Activated CD8-positive, alpha-beta memory T cell treated with anti-CD3 and anti-CD28 coated beads for 24 hours (primary cell): Measurements from ENCODE around the gene ZC3H18.
A peak's percentile ranks its signal among the peaks of the same experiment; 100 is the strongest.

Source experiments
- DNase-seq: peaks from one replicate; pipeline ENCODE4 v3.0.0-alpha.2; 2020

Gene ZC3H18

DNA sequence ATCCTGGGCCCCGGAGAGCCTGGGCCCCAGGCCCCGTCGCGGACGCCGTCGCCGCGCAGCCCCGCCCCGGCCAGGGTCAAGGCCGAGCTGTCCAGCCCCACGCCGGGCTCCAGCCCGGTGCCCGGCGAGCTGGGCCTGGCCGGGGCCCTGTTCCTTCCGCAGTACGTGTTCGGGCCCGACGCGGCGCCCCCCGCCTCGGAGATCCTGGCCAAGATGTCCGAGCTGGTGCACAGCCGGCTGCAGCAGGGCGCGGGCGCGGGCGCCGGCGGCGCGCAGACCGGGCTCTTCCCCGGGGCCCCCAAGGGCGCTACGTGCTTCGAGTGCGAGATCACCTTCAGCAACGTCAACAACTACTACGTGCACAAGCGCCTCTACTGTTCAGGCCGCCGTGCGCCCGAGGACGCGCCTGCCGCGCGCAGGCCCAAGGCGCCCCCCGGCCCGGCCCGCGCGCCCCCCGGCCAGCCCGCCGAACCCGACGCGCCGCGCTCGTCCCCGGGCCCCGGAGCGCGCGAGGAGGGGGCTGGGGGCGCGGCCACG is 36.8 kb upstream of the ZC3H18 start:
- DNase-seq: no peak

DNA sequence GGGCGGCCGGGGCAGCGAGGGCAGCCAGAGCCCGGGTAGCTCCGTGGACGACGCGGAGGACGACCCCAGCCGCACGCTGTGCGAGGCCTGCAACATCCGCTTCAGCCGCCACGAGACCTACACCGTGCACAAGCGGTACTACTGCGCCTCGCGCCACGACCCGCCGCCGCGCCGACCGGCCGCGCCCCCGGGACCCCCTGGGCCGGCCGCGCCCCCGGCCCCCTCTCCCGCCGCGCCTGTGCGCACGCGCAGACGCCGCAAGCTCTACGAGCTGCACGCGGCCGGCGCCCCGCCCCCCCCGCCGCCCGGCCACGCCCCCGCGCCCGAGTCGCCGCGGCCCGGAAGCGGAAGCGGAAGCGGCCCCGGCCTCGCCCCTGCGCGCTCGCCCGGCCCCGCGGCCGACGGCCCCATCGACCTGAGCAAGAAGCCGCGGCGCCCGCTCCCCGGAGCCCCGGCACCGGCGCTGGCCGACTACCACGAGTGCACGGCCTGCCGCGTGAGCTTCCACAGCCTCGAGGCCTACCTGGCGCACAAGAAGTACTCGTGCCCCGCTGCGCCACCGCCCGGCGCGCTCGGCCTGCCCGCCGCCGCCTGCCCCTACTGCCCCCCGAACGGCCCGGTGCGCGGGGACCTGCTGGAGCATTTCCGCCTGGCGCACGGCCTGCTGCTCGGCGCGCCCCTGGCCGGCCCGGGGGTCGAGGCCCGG is 36.1 kb upstream of the ZC3H18 start:
- DNase-seq: peak; percentile 93

- peak; percentile 79 for DNase-seq
Observed at GRCh38 chr16:88534638-88535190, 35.5 kb upstream of the ZC3H18 start.

- DNase-seq: no peak
Observed at GRCh38 chr16:88535191-88535856, 34.9 kb upstream of the ZC3H18 start.

DNA sequence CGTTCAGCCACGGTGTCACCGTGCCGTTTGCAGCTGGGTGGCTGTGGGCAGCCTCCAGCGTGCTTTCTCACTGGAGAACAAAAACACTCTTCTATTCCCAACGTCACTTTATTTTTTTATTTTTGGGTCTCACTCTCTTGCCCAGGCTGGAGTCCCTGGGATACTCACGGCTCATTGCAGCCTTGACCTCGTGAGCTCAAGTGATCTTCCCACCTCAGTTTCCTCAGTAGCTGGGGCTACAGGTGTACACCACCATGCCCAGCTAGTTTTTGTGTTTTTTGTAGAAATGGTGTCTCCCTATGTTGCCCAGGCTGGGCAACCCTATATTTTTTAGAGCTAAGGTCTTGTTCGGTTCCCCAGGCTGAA is 34.4 kb upstream of the ZC3H18 start:
- DNase-seq: no peak

DNA sequence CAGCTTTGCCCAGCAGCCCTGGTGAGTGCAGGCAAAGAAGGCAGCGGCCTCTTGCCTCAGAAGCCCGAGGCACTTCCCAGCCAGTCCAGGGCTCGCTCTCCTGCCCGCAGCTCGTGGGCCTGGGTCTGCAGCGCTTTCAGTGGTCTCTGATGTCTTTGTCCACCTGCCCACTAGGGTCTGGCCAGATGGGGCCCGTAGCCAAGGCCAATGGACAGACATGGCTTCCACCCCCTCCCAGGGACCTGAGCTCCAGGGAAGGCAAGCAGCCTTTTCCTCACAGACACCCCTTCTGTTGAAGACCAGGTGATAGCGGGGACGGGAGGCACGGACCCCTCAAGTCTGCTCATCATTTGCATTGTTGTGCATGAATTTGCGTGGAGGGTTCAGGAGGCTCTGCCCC is 33.7 kb upstream of the ZC3H18 start:
- DNase-seq: no peak

- no peak for DNase-seq
Observed at GRCh38 chr16:88536971-88537751, 33.0 kb upstream of the ZC3H18 start.

- no peak for DNase-seq
Observed at GRCh38 chr16:88537859-88538258, 32.3 kb upstream of the ZC3H18 start.

DNA sequence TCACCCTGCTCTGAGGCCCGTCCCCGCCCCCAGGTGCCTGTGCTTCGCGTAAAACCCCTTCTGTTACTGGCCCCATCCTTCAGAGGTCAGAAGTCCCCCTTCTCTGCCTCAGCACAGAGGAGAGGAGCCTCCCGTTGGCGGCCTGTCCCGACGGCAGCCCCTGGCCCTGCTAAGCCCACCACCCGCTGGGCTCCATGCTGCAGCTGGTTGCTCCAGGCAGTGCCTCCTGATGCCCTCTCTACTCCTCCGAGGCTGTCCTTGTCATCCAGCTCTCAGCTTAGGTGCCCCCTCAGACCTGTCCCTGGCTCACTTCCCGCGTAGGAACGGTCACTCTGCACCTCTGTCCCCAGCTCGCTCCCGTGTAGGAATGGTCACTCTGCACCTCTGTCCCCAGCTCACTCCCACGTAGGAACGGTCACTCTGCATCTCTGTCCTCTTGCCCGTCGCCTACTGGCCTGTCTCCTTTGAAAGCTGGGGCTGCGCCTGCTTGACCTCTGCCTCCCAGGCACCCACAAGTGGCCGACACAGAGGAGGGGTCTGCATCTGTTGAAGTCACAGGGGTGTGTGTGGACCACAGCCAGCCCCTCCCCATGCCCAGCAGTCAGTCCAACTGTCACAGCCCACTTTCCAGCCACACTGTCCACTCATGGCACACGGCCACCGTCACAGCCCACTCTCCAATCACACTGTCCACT is 31.7 kb upstream of the ZC3H18 start:
- DNase-seq: no peak

GRCh38 chr16:88539261-88539651 is 30.9 kb upstream of the ZC3H18 start:
- no peak for DNase-seq

GRCh38 chr16:88539652-88540345 is 30.4 kb upstream of the ZC3H18 start:
- no peak for DNase-seq

- no peak for DNase-seq
Observed at GRCh38 chr16:88540346-88540977, 29.7 kb upstream of the ZC3H18 start.

GRCh38 chr16:88541831-88542616 is 28.2 kb upstream of the ZC3H18 start:
- DNase-seq: no peak

GRCh38 chr16:88543230-88543813 is 26.9 kb upstream of the ZC3H18 start:
- DNase-seq: no peak

DNA sequence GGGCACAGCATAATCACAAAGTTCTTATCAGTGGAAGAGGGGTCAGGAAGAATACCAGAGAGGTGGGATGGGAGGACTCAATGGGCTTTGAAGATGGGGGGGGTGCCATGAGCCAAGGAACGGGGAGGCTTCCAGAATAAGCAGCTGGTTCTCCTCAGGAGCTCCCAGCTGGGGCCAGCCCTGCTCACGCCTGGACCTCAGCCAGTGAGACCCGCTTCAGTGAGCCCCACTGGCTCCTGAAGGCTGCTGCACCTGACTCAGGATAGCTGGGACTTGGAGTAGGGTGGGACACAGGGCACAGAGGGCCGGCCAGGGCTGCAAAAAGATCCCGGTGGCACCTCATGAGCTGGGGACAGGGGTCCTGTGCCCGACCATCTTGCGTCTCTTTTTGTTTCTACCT is 24.4 kb upstream of the ZC3H18 start:
- no peak for DNase-seq

GRCh38 chr16:88548131-88548874 is 21.9 kb upstream of the ZC3H18 start:
- DNase-seq: no peak

- DNase-seq: no peak
Observed at GRCh38 chr16:88548985-88549384, 21.2 kb upstream of the ZC3H18 start.

- DNase-seq: no peak
Observed at GRCh38 chr16:88549671-88550245, 20.4 kb upstream of the ZC3H18 start.

- DNase-seq: no peak
Observed at GRCh38 chr16:88550246-88550661, 19.9 kb upstream of the ZC3H18 start.
